K562 (cell line): ENCODE measurements around the gene CD46. TPM values are rescaled to one million over a fixed set of nuclear protein-coding genes. Genes with fewer than 3 reads are reported as not detected.
A peak's percentile ranks its signal among the peaks of the same experiment; 100 is the strongest.

Experiments used
- ATF1 ChIP-seq, 2 experiments: fragments of 450-650 bp in 1 of 2; IDR thresholded peaks; 2 replicates each; pipeline ENCODE4 v1.6.1; 2016; ENCODE audit warnings: missing compliant biosample characterization in 1 of 2, missing genetic modification characterization in 1 of 2
- ELK1 ChIP-seq: sonication (generic); formaldehyde crosslinking; IDR thresholded peaks from 2 replicates; pipeline ENCODE4 v1.8.1; 2022; ENCODE audit warnings: missing genetic modification reagents
- ESRRB ChIP-seq: fragments of 250-450 bp; sonication (Bioruptor Pico); IDR thresholded peaks from 2 replicates; pipeline ENCODE4 v1.5.0; 2020; ENCODE audit warnings: mild to moderate bottlenecking, moderate library complexity, borderline replicate concordance
- EWSR1 ChIP-seq: fragments of 450-650 bp; IDR thresholded peaks from 2 replicates; pipeline ENCODE4 v1.6.1; 2018; ENCODE audit warnings: borderline replicate concordance, mild to moderate bottlenecking, low read depth, moderate library complexity; ENCODE audit not compliant: partially characterized antibody
- GABPB1 ChIP-seq: sonication (generic); formaldehyde crosslinking; IDR thresholded peaks from 2 replicates; pipeline ENCODE4 v1.8.0; 2022; ENCODE audit warnings: mild to moderate bottlenecking, missing genetic modification reagents
- KLF10 ChIP-seq: fragments of 250-450 bp; sonication (Bioruptor Pico); IDR thresholded peaks from 2 replicates; pipeline ENCODE4 v1.6.1; 2021; ENCODE audit warnings: matching md5 sums
- MEF2A ChIP-seq: IDR thresholded peaks from 2 replicates; pipeline ENCODE4 v1.6.1; 2011; ENCODE audit warnings: low read depth, mild to moderate bottlenecking, low read length, moderate library complexity; ENCODE audit not compliant: control insufficient read depth
- MLX ChIP-seq, 2 experiments: fragments of 450-650 bp in 1 of 2; sonication (generic) in 1 of 2; formaldehyde crosslinking; conservative IDR thresholded peaks; 2 replicates each; pipeline versions ENCODE4 v1.4.0 to v1.8.1; 2020 to 2022; ENCODE audit warnings: mild to moderate bottlenecking in 1 of 2, missing genetic modification reagents in 1 of 2
- POLR2AphosphoS5 ChIP-seq: IDR thresholded peaks from 2 replicates; pipeline ENCODE4 v1.6.1; 2011; ENCODE audit warnings: mild to moderate bottlenecking, low read depth, low read length, moderate library complexity; ENCODE audit not compliant: control insufficient read depth, insufficient read depth
- POLR3A ChIP-seq: IDR thresholded peaks from 2 replicates; pipeline ENCODE4 v1.6.1; 2011; ENCODE audit warnings: borderline replicate concordance, mild to moderate bottlenecking, moderate library complexity; ENCODE audit not compliant: insufficient read length, insufficient read depth; ENCODE audit errors: extremely low read depth
- RAD51 ChIP-seq: fragments of 450-650 bp; IDR thresholded peaks from 2 replicates; pipeline ENCODE4 v1.7.1; 2016; ENCODE audit warnings: low read depth, mild to moderate bottlenecking, borderline replicate concordance
- SAFB2 ChIP-seq: fragments of 200-400 bp; formaldehyde crosslinking; IDR thresholded peaks from 2 replicates; pipeline ENCODE4 v1.6.1; 2018; ENCODE audit warnings: borderline replicate concordance, low read length, low read depth, moderate library complexity; ENCODE audit not compliant: severe bottlenecking
- SMARCB1 ChIP-seq: IDR thresholded peaks from 2 replicates; pipeline ENCODE4 v1.6.1; 2011; ENCODE audit warnings: improper control_type of control experiment, low read depth; ENCODE audit not compliant: insufficient read length
- SMARCE1 ChIP-seq: fragments of 450-650 bp; IDR thresholded peaks from 2 replicates; pipeline ENCODE4 v1.7.1; 2016; ENCODE audit warnings: mild to moderate bottlenecking
- SNIP1 ChIP-seq: fragments of 450-650 bp; IDR thresholded peaks from 2 replicates; pipeline ENCODE4 v1.7.1; 2017; ENCODE audit warnings: low read depth, mild to moderate bottlenecking
- TAF15 ChIP-seq: fragments of 200-400 bp; formaldehyde crosslinking; IDR thresholded peaks from 2 replicates; pipeline ENCODE4 v1.6.1; 2017; ENCODE audit warnings: mild to moderate bottlenecking, low read depth, low read length, moderate library complexity
- TGIF2 ChIP-seq: sonication (generic); formaldehyde crosslinking; IDR thresholded peaks from 2 replicates; pipeline ENCODE4 v1.8.1; 2022; ENCODE audit warnings: mild to moderate bottlenecking, missing genetic modification reagents, moderate library complexity
- THAP7 ChIP-seq: fragments of 250-450 bp; sonication (Bioruptor Pico); IDR thresholded peaks from 2 replicates; pipeline ENCODE4 v1.5.0; 2021
- USF1 ChIP-seq: sonication (generic); formaldehyde crosslinking; IDR thresholded peaks from 2 replicates; pipeline ENCODE4 v1.9.0; 2022; ENCODE audit warnings: mild to moderate bottlenecking, missing genetic modification reagents
- VEZF1 ChIP-seq: fragments of 200-800 bp; sonication (Bioruptor generic); IDR thresholded peaks from 2 replicates; pipeline ENCODE4 v1.6.1; 2017; ENCODE audit warnings: missing genetic modification characterization, missing compliant biosample characterization
- ZNF239 ChIP-seq: fragments of 250-450 bp; sonication (Bioruptor Pico); IDR thresholded peaks from 2 replicates; pipeline ENCODE4 v1.4.0; 2020; ENCODE audit warnings: mild to moderate bottlenecking
- ZNF354B ChIP-seq: fragments of 250-450 bp; sonication (Bioruptor Pico); IDR thresholded peaks from 2 replicates; pipeline ENCODE4 v1.4.0; 2020
- ZNF77 ChIP-seq: fragments of 250-450 bp; sonication (Bioruptor Pico); IDR thresholded peaks from 2 replicates; pipeline ENCODE4 v1.5.0; 2020
- polyA plus RNA-seq, 8 experiments: library from polyadenylated mRNA; depleted of rRNA in 4 of 8; stranded (reverse) in 5 of 8; unstranded in 3 of 8; fragments of >200 nt; fragmentation: Nextera tagmentation in 2 of 8; fragmentation: Illumina TruSeq in 1 of 8; extraction: Ambion mirVana in 2 of 8; extraction: Trizol in 1 of 8; gene quantifications; 2 replicates each; pipeline versions ENCODE4 v1.2.1 to v1.2.3, GENCODE V29; 2011 to 2014; ENCODE audit warnings: inconsistent platforms in 1 of 8, missing spikeins in 1 of 8
- total RNA-seq, 7 experiments: library from RNA; depleted of rRNA in 6 of 7; stranded (reverse); fragments of >200 nt in 6 of 7; fragmentation: Illumina TruSeq in 2 of 7; extraction: Trizol in 2 of 7; gene quantifications; 2 replicates each; pipeline versions ENCODE4 v1.2.1 to v1.2.3, GENCODE V29; 2011 to 2021; ENCODE audit warnings: low replicate concordance in 1 of 7

CD46 gene
- total and polyA plus RNA-seq, 9 of the 15 experiments (the other 6 are each of a cell fraction or from before 2014, with no cell fraction given): 87.9 to 374 (median 156) TPM

- no peak for TF ChIP-seq VEZF1 (CRISPR knock-in tag)
- TF ChIP-seq SMARCE1: peak; percentile 84
- TF ChIP-seq POLR3A: no peak
- no peak for TF ChIP-seq TAF15
- no peak; the same call in 1 of the 2 replicates for TF ChIP-seq ZNF239 (CRISPR knock-in tag)
- TF ChIP-seq ZNF354B (CRISPR knock-in tag): no peak
- no peak for TF ChIP-seq ESRRB
- no peak for TF ChIP-seq ZNF77 (CRISPR knock-in tag)
- TF ChIP-seq MLX (CRISPR knock-in tag; conservative IDR thresholded peaks at IDR 0.05): no peak
- no peak for TF ChIP-seq MEF2A
- no peak for TF ChIP-seq ATF1 (CRISPR knock-in tag; IDR thresholded peaks at IDR 0.05)
- TF ChIP-seq ATF1 (tag; IDR thresholded peaks at IDR 0.05): no peak; the same call in 1 of the 2 replicates
- no peak for TF ChIP-seq KLF10
- no peak for TF ChIP-seq EWSR1
- TF ChIP-seq USF1 (CRISPR knock-in tag): no peak
- TF ChIP-seq SNIP1: no peak
- no peak for TF ChIP-seq SAFB2
- no peak for TF ChIP-seq SMARCB1
- TF ChIP-seq ELK1 (CRISPR knock-in tag): no peak
- no peak for TF ChIP-seq THAP7 (CRISPR knock-in tag)
- 0 out of 2 replicates have a peak, but pooled peaks have one; percentile 3 for TF ChIP-seq RAD51
- no peak for TF ChIP-seq TGIF2 (CRISPR knock-in tag)
- 0 out of 2 replicates have a peak, but pooled peaks have one; percentile 20 for TF ChIP-seq GABPB1 (CRISPR knock-in tag)
- TF ChIP-seq POLR2AphosphoS5: peak; percentile 78
These were observed 5.8 kb upstream of the CD46 start (continued) for GRCh38 chr1:207745839-207746767.
